HCT116 (cell line): ENCODE data around the gene AFAP1L2. TPM values are rescaled to one million over a fixed set of nuclear protein-coding genes. Genes with fewer than 3 reads are reported as not detected.

Experiments
- ATAC-seq: fragments of 200-7000 bp; cut with Tn5 transposase; 2 replicates; pipeline ENCODE4 v1.9.1; 2020; ENCODE audit warnings: mild to moderate bottlenecking, moderate library complexity
- BruUV-seq: library from RNA; stranded (reverse); fragments of 400-500 nt; replicated peaks from 2 replicates; lab custom pipeline; 2021; lab: Mats Ljungman, UMichigan
- CTCF ChIA-PET: fragments of 300-600 bp; sonication (Branson Sonifier 250); formaldehyde crosslinking; loops from one replicate; lab custom pipeline; 2021; ENCODE audit warnings: antibody characterized with exemption; lab: Charles Lee
- POLR2A ChIA-PET: fragments of 300-600, 350-600 bp; sonication (Branson Sonifier 250); formaldehyde crosslinking; loops from one replicate; lab custom pipeline; 2021; ENCODE audit warnings: antibody characterized with exemption; lab: Charles Lee
- RAD21 ChIA-PET, 2 experiments: fragments of 300-600 bp; sonication (Branson Sonifier 250); formaldehyde crosslinking; loops; one replicate each; lab custom pipeline; 2023; ENCODE audit warnings: low total read pairs in 2 of 2; ENCODE audit not compliant: uncharacterized antibody in 2 of 2, unreplicated experiment in 2 of 2, low non-redundant PET in 1 of 2; lab: Charles Lee
- DNase-seq: peaks from one replicate; pipeline ENCODE4 v3.0.0-alpha.2; 2010; ENCODE audit warnings: low read depth, low spot score
- H2AFZ ChIP-seq: fragments of 200-600 bp; shearing (Covaris generic), sonication (generic); 2 replicates; pipeline ENCODE4 v1.6.1; 2017; ENCODE audit warnings: low read depth, mixed run types, mixed read lengths, antibody characterized with exemption, low read length; ENCODE audit not compliant: poor library complexity, severe bottlenecking
- H3K27ac ChIP-seq: 2 replicates; pipeline ENCODE4 v1.5.1; 2012; ENCODE audit warnings: low read depth, low read length
- H3K27me3 ChIP-seq: fragments of 200-600 bp; sonication (generic); 2 replicates; pipeline ENCODE4 v1.6.1; 2016; ENCODE audit warnings: mixed run types, low read length, mixed read lengths; ENCODE audit not compliant: insufficient read depth
- H3K36me3 ChIP-seq, 2 experiments: fragments of 200-500 bp in 1 of 2; fragments of 200-600 bp in 1 of 2; sonication (Bioruptor generic) in 1 of 2; sonication (generic) in 1 of 2; 2 replicates each; pipeline versions ENCODE4 v1.5.1 to v1.6.1; 2014 to 2016; ENCODE audit warnings: low read length in 2 of 2, inconsistent platforms in 1 of 2, mixed read lengths in 1 of 2, mixed run types in 1 of 2; ENCODE audit not compliant: insufficient read depth in 2 of 2, control insufficient read depth in 1 of 2
- H3K4me1 ChIP-seq, 2 experiments: fragments of 200-600 bp in 1 of 2; sonication (generic) in 1 of 2; 2 replicates each; pipeline versions ENCODE4 v1.5.1 to v1.6.1; 2012 to 2017; ENCODE audit warnings: low read length in 2 of 2, inconsistent platforms in 1 of 2, mild to moderate bottlenecking in 1 of 2, mixed read lengths in 1 of 2, mixed run types in 1 of 2, moderate library complexity in 1 of 2; ENCODE audit not compliant: insufficient read depth in 2 of 2, control insufficient read depth in 1 of 2
- H3K4me2 ChIP-seq: fragments of 200-600 bp; sonication (generic); 2 replicates; pipeline ENCODE4 v1.6.1; 2017; ENCODE audit warnings: mixed run types, low read length, mixed read lengths
- H3K4me3 ChIP-seq, 2 experiments: fragments of 200-600 bp in 1 of 2; sonication (generic) in 1 of 2; replicated peaks in 1 of 2; 2 replicates each; pipeline ENCODE4 v1.5.1; 2011 to 2016; ENCODE audit warnings: low read length in 2 of 2, control low read depth in 1 of 2, low read depth in 1 of 2, mild to moderate bottlenecking in 1 of 2, mixed read lengths in 1 of 2, mixed run types in 1 of 2
- H3K79me2 ChIP-seq: fragments of 200-600 bp; sonication (generic); 2 replicates; pipeline ENCODE4 v1.6.1; 2017; ENCODE audit warnings: mild to moderate bottlenecking, mixed run types, low read length, moderate library complexity, mixed read lengths; ENCODE audit not compliant: insufficient read depth
- H3K9ac ChIP-seq: fragments of 200-600 bp; sonication (generic); 2 replicates; pipeline ENCODE4 v1.6.1; 2016; ENCODE audit warnings: low read length, mixed read lengths
- H3K9me2 ChIP-seq: fragments of 200-600 bp; sonication (generic), shearing (Covaris generic); 2 replicates; pipeline ENCODE4 v1.6.1; 2017; ENCODE audit warnings: mixed run types, mild to moderate bottlenecking, moderate library complexity; ENCODE audit not compliant: insufficient read depth
- H3K9me3 ChIP-seq, 2 experiments: fragments of 200-500 bp in 1 of 2; fragments of 200-600 bp in 1 of 2; sonication (Bioruptor generic) in 1 of 2; sonication (generic) in 1 of 2; 2 replicates each; pipeline ENCODE4 v1.6.1; 2014 to 2017; ENCODE audit warnings: low read length in 2 of 2, mixed read lengths in 2 of 2, inconsistent platforms in 1 of 2, low read depth in 1 of 2, mild to moderate bottlenecking in 1 of 2, mixed run types in 1 of 2, moderate library complexity in 1 of 2; ENCODE audit not compliant: control insufficient read depth in 1 of 2, insufficient read depth in 1 of 2
- H4K20me1 ChIP-seq: fragments of 200-600 bp; sonication (generic), shearing (Covaris generic); 2 replicates; pipeline ENCODE4 v1.6.1; 2017; ENCODE audit warnings: mixed run types, mild to moderate bottlenecking, moderate library complexity; ENCODE audit not compliant: insufficient read depth
- CBX3 ChIP-seq: IDR thresholded peaks from 2 replicates; pipeline ENCODE4 v1.6.1; 2012; ENCODE audit warnings: low read depth
- CEBPB ChIP-seq: IDR thresholded peaks from 2 replicates; pipeline ENCODE4 v1.6.1; 2012; ENCODE audit warnings: low read depth
- EGR1 ChIP-seq: IDR thresholded peaks from 2 replicates; pipeline ENCODE4 v1.6.1; 2012; ENCODE audit warnings: low read depth
- EZH2 ChIP-seq: fragments of 200-600 bp; sonication (generic); IDR thresholded peaks from 2 replicates; pipeline ENCODE4 v1.6.1; 2017; ENCODE audit warnings: antibody characterized with exemption, mixed run types
- EZH2phosphoT487 ChIP-seq: fragments of 200-600 bp; IDR thresholded peaks from 2 replicates; pipeline ENCODE4 v1.6.1; 2018; ENCODE audit warnings: antibody characterized with exemption, borderline replicate concordance
- POLR2A ChIP-seq: IDR thresholded peaks from 2 replicates; pipeline ENCODE4 v1.7.0; 2011; ENCODE audit warnings: borderline replicate concordance; ENCODE audit not compliant: insufficient read depth, insufficient read length; ENCODE audit errors: extremely low read depth
- RAD21 ChIP-seq: IDR thresholded peaks from 2 replicates; pipeline ENCODE4 v1.6.1; 2012; ENCODE audit warnings: low read depth, mild to moderate bottlenecking
- SP1 ChIP-seq: IDR thresholded peaks from 2 replicates; pipeline ENCODE4 v1.6.1; 2012; ENCODE audit warnings: low read depth
- SRF ChIP-seq: IDR thresholded peaks from 2 replicates; pipeline ENCODE4 v1.6.1; 2012; ENCODE audit warnings: low read depth
- TCF7L2 ChIP-seq: IDR thresholded peaks from 2 replicates; pipeline ENCODE4 v1.7.0; 2011; ENCODE audit warnings: borderline replicate concordance, inconsistent platforms; ENCODE audit not compliant: insufficient read depth, insufficient read length; ENCODE audit errors: extremely low read depth
- YY1 ChIP-seq: IDR thresholded peaks from 2 replicates; pipeline ENCODE4 v1.6.1; 2011; ENCODE audit warnings: low read length, low read depth, moderate library complexity, mild to moderate bottlenecking; ENCODE audit not compliant: insufficient replicate concordance; ENCODE audit errors: extremely low read depth
- intact Hi-C: fragments of 100-400 bp; cut with micrococcal nuclease; formaldehyde crosslinking; loops from 2 replicates; pipeline ENCODE4 v1.10.0; 2022
- total RNA-seq: library from RNA; stranded (reverse); gene quantifications from one replicate; pipeline ENCODE4 v1.2.1, GENCODE V29; 2021; ENCODE audit not compliant: unreplicated experiment
- TF ChIP-seq, protein P1 (sequence below), 3 experiments: fragments of 200-600 bp in 1 of 3; sonication (generic) in 1 of 3; IDR thresholded peaks in 2 of 3; conservative IDR thresholded peaks in 1 of 3; 2 replicates each; pipeline ENCODE4 v1.5.1; 2012 to 2017; ENCODE audit warnings: low read depth in 2 of 3, low read length in 2 of 3, antibody characterized with exemption in 1 of 3, borderline replicate concordance in 1 of 3, control low read depth in 1 of 3, mild to moderate bottlenecking in 1 of 3, mixed read lengths in 1 of 3, mixed run types in 1 of 3, moderate library complexity in 1 of 3; ENCODE audit not compliant: insufficient read depth in 1 of 3
- TF ChIP-seq, protein P2 (sequence below): IDR thresholded peaks from 2 replicates; pipeline ENCODE4 v1.6.1; 2011; ENCODE audit warnings: mild to moderate bottlenecking, low read length, moderate library complexity; ENCODE audit not compliant: insufficient replicate concordance; ENCODE audit errors: extremely low read depth
- TF ChIP-seq, protein P3 (sequence below): IDR thresholded peaks from 2 replicates; pipeline ENCODE4 v1.6.1; 2012; ENCODE audit warnings: low read depth
- TF ChIP-seq, protein P4 (sequence below): IDR thresholded peaks from 2 replicates; pipeline ENCODE4 v1.6.1; 2012

AFAP1L2 gene
- total RNA-seq, 1 experiment from 2014 or later: 0.93 TPM

DNA sequence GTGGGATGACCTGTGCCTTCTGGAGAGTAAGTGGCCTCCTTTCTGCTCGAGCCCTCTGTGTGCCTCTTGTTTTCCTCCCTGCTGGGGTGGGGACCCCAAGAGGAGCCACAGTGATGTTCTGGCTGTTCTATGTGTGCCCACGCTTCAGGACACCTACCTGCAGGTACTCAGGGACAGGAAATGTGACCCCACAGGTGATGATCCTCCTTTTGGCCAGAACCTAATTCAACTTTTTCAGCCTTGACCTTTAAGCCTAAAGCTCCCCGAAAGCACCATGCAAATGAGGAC lies 95.0 kb downstream of the AFAP1L2 start:
- Histone ChIP-seq H3K4me3 (no peak overlapping the region), H4K20me1 (no peaks in the 10 kb centered on the region), H3K9me3 (no peaks in the 10 kb centered on the region), H3K27me3 (peaks cover 72% of the 10 kb centered on the region), H3K79me2 (no peaks in the 10 kb centered on the region), H3K9me2 (no peaks in the 10 kb centered on the region), H3K9ac (no peak overlapping the region), H3K36me3 (no peaks in the 10 kb centered on the region), H2AFZ (no peak overlapping the region), H3K27ac (no peak overlapping the region), H3K4me2 (no peak overlapping the region), H3K4me1 (peaks cover 4 to 14% of the 10 kb centered on the region in 2 experiments)
- intact Hi-C loops: no loop called here
- POLR2A ChIA-PET: interaction anchor here (1.3 kb wide), 1 partner anchor 11 kb away, joined by 3 read pairs; no protein-coding TSS in a partner anchor
- no peak for ATAC-seq
- RAD21 ChIA-PET: no interaction called here
- DNase-seq: no peak
- BruUV-seq: no TSS peak
- TF ChIP-seq, protein P1, sequence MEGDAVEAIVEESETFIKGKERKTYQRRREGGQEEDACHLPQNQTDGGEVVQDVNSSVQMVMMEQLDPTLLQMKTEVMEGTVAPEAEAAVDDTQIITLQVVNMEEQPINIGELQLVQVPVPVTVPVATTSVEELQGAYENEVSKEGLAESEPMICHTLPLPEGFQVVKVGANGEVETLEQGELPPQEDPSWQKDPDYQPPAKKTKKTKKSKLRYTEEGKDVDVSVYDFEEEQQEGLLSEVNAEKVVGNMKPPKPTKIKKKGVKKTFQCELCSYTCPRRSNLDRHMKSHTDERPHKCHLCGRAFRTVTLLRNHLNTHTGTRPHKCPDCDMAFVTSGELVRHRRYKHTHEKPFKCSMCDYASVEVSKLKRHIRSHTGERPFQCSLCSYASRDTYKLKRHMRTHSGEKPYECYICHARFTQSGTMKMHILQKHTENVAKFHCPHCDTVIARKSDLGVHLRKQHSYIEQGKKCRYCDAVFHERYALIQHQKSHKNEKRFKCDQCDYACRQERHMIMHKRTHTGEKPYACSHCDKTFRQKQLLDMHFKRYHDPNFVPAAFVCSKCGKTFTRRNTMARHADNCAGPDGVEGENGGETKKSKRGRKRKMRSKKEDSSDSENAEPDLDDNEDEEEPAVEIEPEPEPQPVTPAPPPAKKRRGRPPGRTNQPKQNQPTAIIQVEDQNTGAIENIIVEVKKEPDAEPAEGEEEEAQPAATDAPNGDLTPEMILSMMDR (IDR thresholded peaks at IDR 0.05 in 2 of 3, conservative IDR thresholded peaks at IDR 0.05 in 1 of 3; ENCODE audit: borderline replicate concordance in 1 of 3, insufficient read depth in 1 of 3, low read depth in 2 of 3, low read length in 2 of 3): no peak
- TF ChIP-seq, protein P2, sequence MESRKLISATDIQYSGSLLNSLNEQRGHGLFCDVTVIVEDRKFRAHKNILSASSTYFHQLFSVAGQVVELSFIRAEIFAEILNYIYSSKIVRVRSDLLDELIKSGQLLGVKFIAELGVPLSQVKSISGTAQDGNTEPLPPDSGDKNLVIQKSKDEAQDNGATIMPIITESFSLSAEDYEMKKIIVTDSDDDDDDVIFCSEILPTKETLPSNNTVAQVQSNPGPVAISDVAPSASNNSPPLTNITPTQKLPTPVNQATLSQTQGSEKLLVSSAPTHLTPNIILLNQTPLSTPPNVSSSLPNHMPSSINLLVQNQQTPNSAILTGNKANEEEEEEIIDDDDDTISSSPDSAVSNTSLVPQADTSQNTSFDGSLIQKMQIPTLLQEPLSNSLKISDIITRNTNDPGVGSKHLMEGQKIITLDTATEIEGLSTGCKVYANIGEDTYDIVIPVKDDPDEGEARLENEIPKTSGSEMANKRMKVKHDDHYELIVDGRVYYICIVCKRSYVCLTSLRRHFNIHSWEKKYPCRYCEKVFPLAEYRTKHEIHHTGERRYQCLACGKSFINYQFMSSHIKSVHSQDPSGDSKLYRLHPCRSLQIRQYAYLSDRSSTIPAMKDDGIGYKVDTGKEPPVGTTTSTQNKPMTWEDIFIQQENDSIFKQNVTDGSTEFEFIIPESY: no peak
- TF ChIP-seq SP1: no peak
- TF ChIP-seq, protein P3, sequence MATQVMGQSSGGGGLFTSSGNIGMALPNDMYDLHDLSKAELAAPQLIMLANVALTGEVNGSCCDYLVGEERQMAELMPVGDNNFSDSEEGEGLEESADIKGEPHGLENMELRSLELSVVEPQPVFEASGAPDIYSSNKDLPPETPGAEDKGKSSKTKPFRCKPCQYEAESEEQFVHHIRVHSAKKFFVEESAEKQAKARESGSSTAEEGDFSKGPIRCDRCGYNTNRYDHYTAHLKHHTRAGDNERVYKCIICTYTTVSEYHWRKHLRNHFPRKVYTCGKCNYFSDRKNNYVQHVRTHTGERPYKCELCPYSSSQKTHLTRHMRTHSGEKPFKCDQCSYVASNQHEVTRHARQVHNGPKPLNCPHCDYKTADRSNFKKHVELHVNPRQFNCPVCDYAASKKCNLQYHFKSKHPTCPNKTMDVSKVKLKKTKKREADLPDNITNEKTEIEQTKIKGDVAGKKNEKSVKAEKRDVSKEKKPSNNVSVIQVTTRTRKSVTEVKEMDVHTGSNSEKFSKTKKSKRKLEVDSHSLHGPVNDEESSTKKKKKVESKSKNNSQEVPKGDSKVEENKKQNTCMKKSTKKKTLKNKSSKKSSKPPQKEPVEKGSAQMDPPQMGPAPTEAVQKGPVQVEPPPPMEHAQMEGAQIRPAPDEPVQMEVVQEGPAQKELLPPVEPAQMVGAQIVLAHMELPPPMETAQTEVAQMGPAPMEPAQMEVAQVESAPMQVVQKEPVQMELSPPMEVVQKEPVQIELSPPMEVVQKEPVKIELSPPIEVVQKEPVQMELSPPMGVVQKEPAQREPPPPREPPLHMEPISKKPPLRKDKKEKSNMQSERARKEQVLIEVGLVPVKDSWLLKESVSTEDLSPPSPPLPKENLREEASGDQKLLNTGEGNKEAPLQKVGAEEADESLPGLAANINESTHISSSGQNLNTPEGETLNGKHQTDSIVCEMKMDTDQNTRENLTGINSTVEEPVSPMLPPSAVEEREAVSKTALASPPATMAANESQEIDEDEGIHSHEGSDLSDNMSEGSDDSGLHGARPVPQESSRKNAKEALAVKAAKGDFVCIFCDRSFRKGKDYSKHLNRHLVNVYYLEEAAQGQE: no peak
- TF ChIP-seq SRF: no peak
- no peak for TF ChIP-seq EZH2phosphoT487
- TF ChIP-seq, protein P4, sequence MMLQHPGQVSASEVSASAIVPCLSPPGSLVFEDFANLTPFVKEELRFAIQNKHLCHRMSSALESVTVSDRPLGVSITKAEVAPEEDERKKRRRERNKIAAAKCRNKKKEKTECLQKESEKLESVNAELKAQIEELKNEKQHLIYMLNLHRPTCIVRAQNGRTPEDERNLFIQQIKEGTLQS: no peak
- no peak for TF ChIP-seq CBX3
- no peak for TF ChIP-seq TCF7L2
- TF ChIP-seq YY1: no peak
- TF ChIP-seq POLR2A: no peak
- TF ChIP-seq RAD21: no peak
- TF ChIP-seq EZH2: no peak
- TF ChIP-seq CEBPB: no peak
- TF ChIP-seq EGR1: no peak
- CTCF ChIA-PET: interaction anchor here (1.4 kb wide), 1 partner anchor 162 kb away, joined by 5 read pairs; no protein-coding TSS in a partner anchor
